HS-27A (cell line): Measurements from ENCODE around the gene RNF181.
A peak's percentile ranks its signal among the peaks of the same experiment; 100 is the strongest.
"Not testable (repeated sequence)": the region's sequence is repeated elsewhere in the genome, so short reads cannot be mapped to it uniquely, and the experiment has no call there.

ENCODE experiments used
- DNase-seq: peaks from one replicate; pipeline ENCODE4 v3.0.0-alpha.2; 2012; ENCODE audit warnings: low read depth, missing footprints

The RNF181 gene

GRCh38 chr2:85577386-85578242 lies 17.9 kb upstream of the RNF181 start, which contains the start of gene VAMP8:
VAMP8 (plus strand) TSS chr2:85577586; CDS start chr2:85577647, 61 bp downstream.
- DNase-seq: no peak

GRCh38 chr2:85578243-85579180 lies 17.0 kb upstream of the RNF181 start:
- no peak for DNase-seq

GRCh38 chr2:85579266-85579935 lies 16.1 kb upstream of the RNF181 start:
- DNase-seq: no peak

- no peak for DNase-seq
Observed at GRCh38 chr2:85580206-85580605, 15.3 kb upstream of the RNF181 start.

GRCh38 chr2:85582492-85582891 lies 13.1 kb upstream of the RNF181 start:
- no peak for DNase-seq

- DNase-seq: no peak
Observed at GRCh38 chr2:85583667-85584353, 11.7 kb upstream of the RNF181 start.

- no peak for DNase-seq
Observed at GRCh38 chr2:85584354-85584856, 11.1 kb upstream of the RNF181 start, which contains the start of gene VAMP5. VAMP5 (plus strand) TSS chr2:85584431; CDS start chr2:85584491, 60 bp downstream.

GRCh38 chr2:85584857-85585780 lies 10.4 kb upstream of the RNF181 start:
- peak; percentile 72 for DNase-seq

- DNase-seq: no peak
Observed at GRCh38 chr2:85585781-85586105, 9.8 kb upstream of the RNF181 start.

GRCh38 chr2:85588236-85588635 lies 7.3 kb upstream of the RNF181 start:
- no peak for DNase-seq

- no peak for DNase-seq
Observed at GRCh38 chr2:85588645-85589044, 6.9 kb upstream of the RNF181 start.

- DNase-seq: no peak
Observed at GRCh38 chr2:85589181-85589580, 6.4 kb upstream of the RNF181 start.

- DNase-seq: peak; percentile 89
Observed at GRCh38 chr2:85589982-85590791, 5.4 kb upstream of the RNF181 start.

- DNase-seq: no peak
Observed at GRCh38 chr2:85590950-85591349, 4.6 kb upstream of the RNF181 start.

GRCh38 chr2:85591563-85591962 lies 4.0 kb upstream of the RNF181 start:
- no peak for DNase-seq

GRCh38 chr2:85592299-85592698 lies 3.2 kb upstream of the RNF181 start:
- DNase-seq: not testable (repeated sequence)

- DNase-seq: no peak
Observed at GRCh38 chr2:85593023-85593422, 2.5 kb upstream of the RNF181 start.

- DNase-seq: no peak
Observed at GRCh38 chr2:85594715-85595300, 737 bp upstream of the RNF181 start.

- DNase-seq: no peak
Observed at GRCh38 chr2:85596026-85596333, 435 bp downstream of the RNF181 start.
